H1 (cell line): ENCODE results near the gene LDLR. TPM values are rescaled to one million over a fixed set of nuclear protein-coding genes. Genes with fewer than 3 reads are reported as not detected.

Experiments
- CTCF ChIA-PET: fragments of 300-600 bp; sonication (Branson Sonifier 250); formaldehyde crosslinking; loops from one replicate; lab custom pipeline; 2021; ENCODE audit not compliant: partially characterized antibody; lab: Charles Lee
- POLR2A ChIA-PET: fragments of 300-600 bp; sonication (Branson Sonifier 250); formaldehyde crosslinking; loops from one replicate; lab custom pipeline; 2021; ENCODE audit warnings: inconsistent platforms; ENCODE audit not compliant: partially characterized antibody; lab: Charles Lee
- DNase-seq, 2 experiments: peaks; one replicate each; pipeline versions ENCODE4 v3.0.0 to v3.0.0-alpha.2; 2010 to 2022; ENCODE audit warnings: low spot score in 2 of 2, low read depth in 1 of 2, mixed read lengths in 1 of 2
- FAIRE-seq: peaks from 2 replicates; lab custom pipeline; 2011; peaks lifted over from hg19 to GRCh38; lab: Jason Lieb, UNC
- H2AFZ ChIP-seq: 2 replicates; pipeline ENCODE4 v1.8.1; 2012; ENCODE audit warnings: low read length, inconsistent platforms
- H2AK5ac ChIP-seq: 2 replicates; pipeline ENCODE4 v1.6.1; 2013; ENCODE audit warnings: low read depth, low read length
- H2BK120ac ChIP-seq: replicated peaks from 2 replicates; pipeline ENCODE3; 2013; ENCODE audit warnings: low read depth, low read length, inconsistent platforms
- H2BK12ac ChIP-seq: 2 replicates; pipeline ENCODE4 v1.6.1; 2013; ENCODE audit warnings: low read depth, low read length
- H2BK15ac ChIP-seq: 2 replicates; pipeline ENCODE4 v1.6.1; 2013; ENCODE audit warnings: low read length
- H2BK20ac ChIP-seq: 2 replicates; pipeline ENCODE4 v1.6.1; 2013; ENCODE audit warnings: low read length
- H2BK5ac ChIP-seq: 2 replicates; pipeline ENCODE4 v1.6.1; 2013; ENCODE audit warnings: low read depth, low read length
- H3K14ac ChIP-seq: 2 replicates; pipeline ENCODE4 v1.6.1; 2013; ENCODE audit warnings: inconsistent platforms; ENCODE audit not compliant: insufficient read length
- H3K18ac ChIP-seq: 2 replicates; pipeline ENCODE4 v1.6.1; 2013; ENCODE audit warnings: low read length; ENCODE audit errors: extremely low read depth
- H3K23ac ChIP-seq: 2 replicates; pipeline ENCODE4 v1.6.1; 2013; ENCODE audit warnings: inconsistent platforms; ENCODE audit not compliant: insufficient read length
- H3K23me2 ChIP-seq: 2 replicates; pipeline ENCODE4 v1.6.1; 2013; ENCODE audit warnings: low read depth, low read length
- H3K27ac ChIP-seq: 2 replicates; pipeline ENCODE4 v1.6.1; 2011; ENCODE audit warnings: low read depth, low read length, inconsistent platforms
- H3K27me3 ChIP-seq, 4 experiments: replicated peaks in 1 of 4; 1 replicate in 1 of 4; 2 replicates in 3 of 4; pipeline versions ENCODE4 v1.6.1 to v1.8.1; 2011 to 2013; ENCODE audit warnings: low read length in 3 of 4, mild to moderate bottlenecking in 3 of 4, inconsistent platforms in 2 of 4, mixed read lengths in 2 of 4, moderate library complexity in 1 of 4; ENCODE audit not compliant: control insufficient read depth in 3 of 4, insufficient read depth in 3 of 4; ENCODE audit errors: extremely low read depth in 1 of 4
- H3K36me3 ChIP-seq, 4 experiments: 2 replicates each; pipeline versions ENCODE4 v1.6.1 to v1.8.1; 2011 to 2013; ENCODE audit warnings: mild to moderate bottlenecking in 4 of 4, low read length in 3 of 4, moderate library complexity in 2 of 4, control low read depth in 1 of 4, inconsistent platforms in 1 of 4; ENCODE audit not compliant: insufficient read depth in 4 of 4, control insufficient read depth in 2 of 4
- H3K4ac ChIP-seq: replicated peaks from 2 replicates; pipeline ENCODE3; 2013; ENCODE audit warnings: low read length, low read depth, mixed read lengths, inconsistent platforms; ENCODE audit not compliant: insufficient read length
- H3K4me1 ChIP-seq, 4 experiments: replicated peaks in 1 of 4; 1 replicate in 1 of 4; 2 replicates in 3 of 4; pipeline versions ENCODE4 v1.6.1 to v1.8.1; 2011 to 2013; ENCODE audit warnings: low read length in 3 of 4, inconsistent platforms in 2 of 4, mixed read lengths in 1 of 4; ENCODE audit not compliant: insufficient read depth in 4 of 4, control insufficient read depth in 3 of 4
- H3K4me2 ChIP-seq, 2 experiments: 2 replicates each; pipeline versions ENCODE4 v1.6.1 to v1.8.1; 2011 to 2013; ENCODE audit warnings: low read depth in 2 of 2, low read length in 2 of 2, control low read depth in 1 of 2, inconsistent platforms in 1 of 2, mild to moderate bottlenecking in 1 of 2; ENCODE audit not compliant: insufficient read depth in 1 of 2
- H3K4me3 ChIP-seq, 4 experiments: fragments of 200-600, 300-600 bp in 1 of 4; sonication (generic), shearing (Covaris generic), sonication (Bioruptor Twin) in 1 of 4; 2 replicates each; pipeline versions ENCODE4 v1.5.1 to v1.8.1; 2011 to 2016; ENCODE audit warnings: low read length in 4 of 4, low read depth in 3 of 4, control low read depth in 2 of 4, inconsistent platforms in 2 of 4, mild to moderate bottlenecking in 2 of 4, mixed read lengths in 1 of 4, moderate library complexity in 1 of 4; ENCODE audit not compliant: insufficient read depth in 2 of 4; ENCODE audit errors: extremely low read depth in 1 of 4
- H3K56ac ChIP-seq: replicated peaks from 2 replicates; pipeline ENCODE3; 2013; ENCODE audit warnings: low read depth, mild to moderate bottlenecking, mixed read lengths, low read length, inconsistent platforms; ENCODE audit not compliant: insufficient read length
- H3K79me1 ChIP-seq: 2 replicates; pipeline ENCODE4 v1.6.1; 2013; ENCODE audit warnings: low read depth, low read length, control low read depth
- H3K79me2 ChIP-seq, 2 experiments: 2 replicates each; pipeline versions ENCODE4 v1.6.1 to v1.8.1; 2012 to 2013; ENCODE audit warnings: low read length in 2 of 2, mild to moderate bottlenecking in 2 of 2, inconsistent platforms in 1 of 2; ENCODE audit not compliant: insufficient read depth in 2 of 2, control insufficient read depth in 1 of 2
- H3K9ac ChIP-seq, 4 experiments: replicated peaks in 1 of 4; 1 replicate in 1 of 4; 2 replicates in 3 of 4; pipeline versions ENCODE4 v1.6.1 to v1.8.1; 2011 to 2013; ENCODE audit warnings: low read depth in 3 of 4, low read length in 3 of 4, control low read depth in 2 of 4, mild to moderate bottlenecking in 2 of 4, moderate library complexity in 2 of 4, inconsistent platforms in 1 of 4; ENCODE audit errors: extremely low read depth in 1 of 4
- H3K9me3 ChIP-seq, 2 experiments: 2 replicates each; pipeline versions ENCODE4 v1.6.1 to v1.8.1; 2012 to 2013; ENCODE audit warnings: mild to moderate bottlenecking in 2 of 2, moderate library complexity in 2 of 2, control low read depth in 1 of 2, inconsistent platforms in 1 of 2, low read depth in 1 of 2, low read length in 1 of 2, mixed read lengths in 1 of 2; ENCODE audit not compliant: insufficient read depth in 2 of 2
- H4K20me1 ChIP-seq, 2 experiments: replicated peaks in 1 of 2; 2 replicates each; pipeline versions ENCODE3 to v1.8.1; 2011 to 2013; ENCODE audit warnings: inconsistent platforms in 2 of 2, low read length in 2 of 2, mild to moderate bottlenecking in 1 of 2; ENCODE audit not compliant: insufficient read depth in 2 of 2, control insufficient read depth in 1 of 2
- H4K5ac ChIP-seq: 2 replicates; pipeline ENCODE4 v1.6.1; 2013; ENCODE audit warnings: low read length, low read depth, mixed read lengths, inconsistent platforms; ENCODE audit not compliant: insufficient read length
- H4K8ac ChIP-seq: 2 replicates; pipeline ENCODE4 v1.8.0; 2013; ENCODE audit warnings: mild to moderate bottlenecking, moderate library complexity, low read length, inconsistent platforms; ENCODE audit not compliant: insufficient read depth; ENCODE audit errors: extremely low read depth
- H4K91ac ChIP-seq: replicated peaks from 2 replicates; pipeline ENCODE3; 2013; ENCODE audit warnings: low read length, mixed read lengths, inconsistent platforms; ENCODE audit not compliant: insufficient read length
- CEBPB ChIP-seq: IDR thresholded peaks from 2 replicates; pipeline ENCODE4 v1.6.1; 2012; ENCODE audit warnings: low read depth, low read length
- CHD1 ChIP-seq: IDR thresholded peaks from 2 replicates; pipeline ENCODE4 v1.6.1; 2012; ENCODE audit warnings: low read depth, low read length, improper control_type of control experiment
- E2F6 ChIP-seq: IDR thresholded peaks from 2 replicates; pipeline ENCODE4 v1.6.1; 2012; ENCODE audit warnings: inconsistent platforms
- GABPA ChIP-seq: IDR thresholded peaks from 2 replicates; pipeline ENCODE4 v1.6.1; 2011; ENCODE audit warnings: mild to moderate bottlenecking, low read length, moderate library complexity, borderline replicate concordance; ENCODE audit not compliant: insufficient read depth
- HDAC2 ChIP-seq, 2 experiments: fragments of 300-600 bp in 1 of 2; sonication (generic) in 1 of 2; IDR thresholded peaks; 2 replicates each; pipeline ENCODE4 v1.6.1; 2011 to 2012; ENCODE audit warnings: low read depth in 2 of 2, low read length in 2 of 2, mild to moderate bottlenecking in 2 of 2, moderate library complexity in 2 of 2, borderline replicate concordance in 1 of 2, inconsistent platforms in 1 of 2
- JUND ChIP-seq: IDR thresholded peaks from 2 replicates; pipeline ENCODE4 v1.6.1; 2011; ENCODE audit warnings: mild to moderate bottlenecking, improper control_type of control experiment, low read length
- MAFK ChIP-seq: IDR thresholded peaks from 2 replicates; pipeline ENCODE4 v1.6.1; 2012; ENCODE audit warnings: low read depth, mild to moderate bottlenecking, improper control_type of control experiment, low read length
- MAX ChIP-seq: IDR thresholded peaks from 2 replicates; pipeline ENCODE4 v1.6.1; 2012; ENCODE audit warnings: inconsistent platforms
- RXRA ChIP-seq: IDR thresholded peaks from 2 replicates; pipeline ENCODE4 v1.6.1; 2011; ENCODE audit warnings: low read depth, mild to moderate bottlenecking, low read length, moderate library complexity; ENCODE audit not compliant: insufficient read depth
- SRF ChIP-seq: IDR thresholded peaks from 2 replicates; pipeline ENCODE4 v1.6.1; 2011; ENCODE audit warnings: mild to moderate bottlenecking, low read depth, low read length, moderate library complexity
- SUZ12 ChIP-seq: fragments of 200-600 bp; sonication (generic); IDR thresholded peaks from 2 replicates; pipeline ENCODE4 v1.6.1; 2012; ENCODE audit warnings: mild to moderate bottlenecking, inconsistent platforms, low read length, moderate library complexity, mixed read lengths
- USF2 ChIP-seq: IDR thresholded peaks from 2 replicates; pipeline ENCODE4 v1.6.1; 2011; ENCODE audit warnings: low read length, improper control_type of control experiment
- WGBS, 2 experiments: shearing (Covaris generic) in 1 of 2; methylation state at CpG; one replicate each; pipeline versions ENCODE4 v1.1.6 to v1.1.7; 2013 to 2015; ENCODE audit warnings: low lambda C conversion rate in 2 of 2, mixed read lengths in 2 of 2, inconsistent platforms in 1 of 2, low coverage in 1 of 2, missing lambda C conversion rate in 1 of 2; ENCODE audit not compliant: insufficient replicate concordance in 2 of 2, insufficient coverage in 1 of 2, insufficient read length in 1 of 2; ENCODE audit errors: extremely low coverage in 1 of 2, missing lambda C conversion rate in 1 of 2; 5-methylcytosine and 5-hydroxymethylcytosine counted together
- polyA plus RNA-seq, 7 experiments: library from polyadenylated mRNA; depleted of rRNA in 3 of 7; stranded (reverse) in 5 of 7; unstranded in 2 of 7; fragments of >200 nt in 5 of 7; fragments of 200-250 nt in 2 of 7; gene quantifications; 1 replicate in 5 of 7; 2 replicates in 1 of 7; 4 replicates in 1 of 7; pipeline versions ENCODE4 v1.2.1 to v1.2.3, GENCODE V29; 2011 to 2013; ENCODE audit warnings: missing spikeins in 2 of 7, mixed read lengths in 2 of 7
- total RNA-seq: library from RNA; stranded (reverse); fragmentation: NEBNext Ultra II Directional; extraction: Animal tissue kit (Norgen Biotek cat#: 25700); gene quantifications from 2 replicates; pipeline ENCODE4 v1.2.1, GENCODE V29; 2021

The LDLR gene
- total and polyA plus RNA-seq, 2 of the 8 experiments (the other 6 are each of a cell fraction or from before 2014, with no cell fraction given), result 70.1 to 118 TPM

GRCh38 chr19:11078893-11079292 lies 10.4 kb upstream of the LDLR start:
- DNase-seq (no peak), FAIRE-seq (no peak)
- Histone ChIP-seq H3K4me1 (no peaks in the 10 kb centered on the region), H3K36me3 (no peaks in the 10 kb centered on the region), H3K79me1 (no peaks in the 10 kb centered on the region), H3K27ac (no peak overlapping the region), H4K20me1 (no peaks in the 10 kb centered on the region), H3K4me2 (no peak overlapping the region), H3K23ac (no peak overlapping the region), H3K14ac (no peak overlapping the region), H2AFZ (no peak overlapping the region), H3K23me2 (no peaks in the 10 kb centered on the region), H2BK20ac (no peak overlapping the region), H2BK15ac (no peak overlapping the region), H2BK120ac (no peak overlapping the region), H4K5ac (no peak overlapping the region), H3K4ac (no peak overlapping the region), H3K27me3 (no peaks in the 10 kb centered on the region), H2BK12ac (no peak overlapping the region), H2BK5ac (no peak overlapping the region), H4K8ac (peak overlapping the region; percentile 9; the same call in 1 of the 2 replicates), H3K79me2 (no peaks in the 10 kb centered on the region), H2AK5ac (no peak overlapping the region), H3K9ac (no peak overlapping the region), H3K18ac (no peak overlapping the region), H3K9me3 (no peaks in the 10 kb centered on the region), H4K91ac (no peak overlapping the region), H3K56ac (no peak overlapping the region), H3K4me3 (no peak overlapping the region)
- WGBS, 2 experiments, result 92% methylated on average over 11 of the region's 11 CpGs; no CpG with 5 or more reads in 1 of the 2 experiments
- POLR2A ChIA-PET, result interaction anchor here (1.0 to 1.6 kb wide), 2 partner anchors 9 to 12 kb away, joined by 3 to 4 read pairs; no protein-coding TSS in a partner anchor
- CTCF ChIA-PET, result no interaction called here
- TF ChIP-seq JUND (no peak), CHD1 (no peak), E2F6 (no peak), SRF (no peak), SUZ12 (no peak), RXRA (no peak), CEBPB (no peak), MAX (no peak), GABPA (no peak), HDAC2 (IDR thresholded peaks at IDR 0.05; ENCODE audit: borderline replicate concordance in 1 of 2, low read depth in 2 of 2, low read length in 2 of 2) (no peak), USF2 (no peak), MAFK (no peak)
